Neural progenitor cell (in vitro differentiated cells): ENCODE data around the gene TELO2. TPM values are rescaled to one million over a fixed set of nuclear protein-coding genes. Genes with fewer than 3 reads are reported as not detected.
"Not testable (repeated sequence)": the region's sequence is repeated elsewhere in the genome, so short reads cannot be mapped to it uniquely, and the experiment has no call there.

ENCODE experiments used
- DNase-seq: peaks from one replicate; pipeline ENCODE4 v3.0.0-alpha.2; 2016; ENCODE audit warnings: low spot score
- H2AFZ ChIP-seq: fragments of 200-600 bp; sonication (generic); replicated peaks from 2 replicates; pipeline ENCODE4 v1.6.1; 2016; ENCODE audit warnings: antibody characterized with exemption
- H3F3A ChIP-seq: fragments of 200-600 bp; sonication (generic); 2 replicates; pipeline ENCODE4 v1.6.1; 2016; ENCODE audit warnings: antibody characterized with exemption, low read depth
- H3K27ac ChIP-seq: fragments of 200-600 bp; sonication (generic); 2 replicates; pipeline ENCODE4 v1.5.1; 2016; ENCODE audit warnings: mild to moderate bottlenecking
- H3K27me3 ChIP-seq: fragments of 200-600 bp; sonication (generic); 2 replicates; pipeline ENCODE4 v1.6.1; 2016; ENCODE audit warnings: mild to moderate bottlenecking, moderate library complexity
- H3K36me3 ChIP-seq: fragments of 200-600 bp; sonication (generic); 2 replicates; pipeline ENCODE4 v1.5.1; 2016
- H3K4me1 ChIP-seq: fragments of 200-600 bp; sonication (generic); 2 replicates; pipeline ENCODE4 v1.6.1; 2016; ENCODE audit warnings: mixed run types
- H3K4me2 ChIP-seq: fragments of 200-600 bp; sonication (generic); 2 replicates; pipeline ENCODE4 v1.6.1; 2016
- H3K4me3 ChIP-seq: fragments of 200-600 bp; sonication (generic); 2 replicates; pipeline ENCODE4 v1.5.1; 2016
- H3K79me2 ChIP-seq: fragments of 200-600 bp; sonication (generic); 2 replicates; pipeline ENCODE4 v1.6.1; 2016; ENCODE audit warnings: low read depth
- H3K9ac ChIP-seq: fragments of 200-600 bp; sonication (generic); 2 replicates; pipeline ENCODE4 v1.6.1; 2016
- H3K9me3 ChIP-seq: fragments of 200-600 bp; sonication (generic); 2 replicates; pipeline ENCODE4 v1.5.1; 2016; ENCODE audit warnings: low read depth
- H4K20me1 ChIP-seq: fragments of 200-600 bp; sonication (generic); 2 replicates; pipeline ENCODE4 v1.6.1; 2016; ENCODE audit warnings: low read depth
- H3K27ac Mint-ChIP-seq: 3 replicates; pipeline ENCODE4 v1.8.0; 2021; ENCODE audit warnings: mixed read lengths
- H3K27me3 Mint-ChIP-seq: 2 replicates; pipeline ENCODE4 v1.8.0; 2022; ENCODE audit warnings: low read depth, mild to moderate bottlenecking, inconsistent platforms, moderate library complexity, mixed read lengths; ENCODE audit not compliant: insufficient read depth
- H3K36me3 Mint-ChIP-seq: 3 replicates; pipeline ENCODE4 v1.8.0; 2021; ENCODE audit warnings: mixed read lengths
- H3K4me1 Mint-ChIP-seq: 3 replicates; pipeline ENCODE4 v1.8.0; 2021; ENCODE audit warnings: mixed read lengths
- H3K4me3 Mint-ChIP-seq: 3 replicates; pipeline ENCODE4 v1.8.0; 2021; ENCODE audit warnings: mild to moderate bottlenecking, moderate library complexity, mixed read lengths
- H3K9me3 Mint-ChIP-seq: 3 replicates; pipeline ENCODE4 v1.8.0; 2020; ENCODE audit warnings: mixed read lengths
- CTCF ChIP-seq: fragments of 200-600 bp; sonication (generic); IDR thresholded peaks from 2 replicates; pipeline ENCODE4 v1.5.1; 2017; ENCODE audit warnings: antibody characterized with exemption, mild to moderate bottlenecking
- EZH2 ChIP-seq: fragments of 200-600 bp; sonication (generic); IDR thresholded peaks from 2 replicates; pipeline ENCODE4 v1.6.1; 2017; ENCODE audit warnings: antibody characterized with exemption, mild to moderate bottlenecking, moderate library complexity
- EZH2phosphoT487 ChIP-seq: fragments of 200-600 bp; sonication (generic); IDR thresholded peaks from 2 replicates; pipeline ENCODE4 v1.6.1; 2017; ENCODE audit warnings: antibody characterized with exemption
- total RNA-seq: library from RNA; depleted of rRNA; stranded (reverse); fragments of >200 nt; gene quantifications from 2 replicates; pipeline ENCODE4 v1.2.3, GENCODE V29; 2015; ENCODE audit warnings: low replicate concordance

Gene TELO2
- total RNA-seq, 1 donor from 2014 or later = 18.3 TPM

- TF ChIP-seq EZH2 (peak; percentile 47), EZH2phosphoT487 (peak; percentile 27), CTCF (no peak)
- peaks cover 19% of the 10 kb centered on the region for H3K4me1 Mint-ChIP-seq
- peaks cover 8% of the 10 kb centered on the region for H3K27me3 Mint-ChIP-seq
- Histone ChIP-seq H3K27me3 (no peaks in the 10 kb centered on the region), H3K4me2 (peak within 1 kb of the TSS; percentile 98), H3K27ac (no peak within 1 kb of the TSS), H3K79me2 (peaks cover 45% of the 10 kb centered on the region), H3K4me1 (peaks cover 9% of the 10 kb centered on the region), H2AFZ (peak within 1 kb of the TSS; percentile 82), H3F3A (peaks cover 9% of the 10 kb centered on the region), H3K9me3 (no peaks in the 10 kb centered on the region), H3K4me3 (peak within 1 kb of the TSS; percentile 69), H4K20me1 (no peaks in the 10 kb centered on the region), H3K36me3 (no peaks in the 10 kb centered on the region), H3K9ac (peak within 1 kb of the TSS; percentile 72)
- H3K27ac Mint-ChIP-seq = peak within 1 kb of the TSS; percentile 53
- peak; percentile 90 for DNase-seq
- H3K9me3 Mint-ChIP-seq = peaks cover 2% of the 10 kb centered on the region
- no peaks in the 10 kb centered on the region for H3K36me3 Mint-ChIP-seq
- H3K4me3 Mint-ChIP-seq = peak within 1 kb of the TSS; percentile 90
These were observed 18.2 kb upstream of the TELO2 start, which contains the start of gene CLCN7 for GRCh38 chr16:1474796-1475551. CLCN7 (minus strand) TSS chr16:1475028; CDS start chr16:1474974, 54 bp downstream.

- H3K36me3 Mint-ChIP-seq = no peaks in the 10 kb centered on the region
- no peak for DNase-seq
- H3K4me3 Mint-ChIP-seq = peak overlapping the region; percentile 90
- H3K4me1 Mint-ChIP-seq = peaks cover 16% of the 10 kb centered on the region
- Histone ChIP-seq H3K27ac (no peak overlapping the region), H3K27me3 (no peaks in the 10 kb centered on the region), H3K4me2 (peak overlapping the region; percentile 98), H4K20me1 (no peaks in the 10 kb centered on the region), H3K4me3 (peak overlapping the region; percentile 69), H3F3A (peaks cover 9% of the 10 kb centered on the region), H3K9ac (peak overlapping the region; percentile 72), H3K4me1 (peaks cover 9% of the 10 kb centered on the region), H2AFZ (peak overlapping the region; percentile 82), H3K9me3 (no peaks in the 10 kb centered on the region), H3K36me3 (no peaks in the 10 kb centered on the region), H3K79me2 (peaks cover 38% of the 10 kb centered on the region)
- peaks cover 8% of the 10 kb centered on the region for H3K27me3 Mint-ChIP-seq
- peak overlapping the region; percentile 53 for H3K27ac Mint-ChIP-seq
- TF ChIP-seq EZH2phosphoT487 (no peak), CTCF (no peak), EZH2 (no peak)
- H3K9me3 Mint-ChIP-seq = peaks cover 2% of the 10 kb centered on the region
These were observed 17.5 kb upstream of the TELO2 start for GRCh38 chr16:1475552-1476114.

- H3K27me3 ChIP-seq = peaks cover 4% of the 10 kb centered on the region
- peaks cover 9% of the 10 kb centered on the region for H3F3A ChIP-seq
- Mint-ChIP-seq H3K27me3 (peaks cover 10% of the 10 kb centered on the region), H3K9me3 (peaks cover 2% of the 10 kb centered on the region), H3K27ac (no peak overlapping the region), H3K4me3 (no peak overlapping the region), H3K4me1 (peaks cover 13% of the 10 kb centered on the region), H3K36me3 (no peaks in the 10 kb centered on the region)
- no peak overlapping the region for H3K9ac ChIP-seq
- H3K4me3 ChIP-seq = no peak overlapping the region
- H3K4me2 ChIP-seq = no peak overlapping the region
- no peaks in the 10 kb centered on the region for H3K9me3 ChIP-seq
- H3K36me3 ChIP-seq = no peaks in the 10 kb centered on the region
- DNase-seq = no peak
- no peak overlapping the region for H3K27ac ChIP-seq
- H2AFZ ChIP-seq = no peak overlapping the region
- H3K79me2 ChIP-seq = peaks cover 24% of the 10 kb centered on the region
- H3K4me1 ChIP-seq = peaks cover 9% of the 10 kb centered on the region
- no peaks in the 10 kb centered on the region for H4K20me1 ChIP-seq
- no peak for TF ChIP-seq EZH2
- TF ChIP-seq EZH2phosphoT487 = no peak
- no peak for TF ChIP-seq CTCF
These were observed 16.1 kb upstream of the TELO2 start for GRCh38 chr16:1477033-1477432.

GRCh38 chr16:1478937-1479336 lies 14.2 kb upstream of the TELO2 start:
- H3K36me3 Mint-ChIP-seq, H3K4me3 Mint-ChIP-seq, H3K4me3 ChIP-seq, H3K4me2 ChIP-seq, H3K27ac ChIP-seq, H3K79me2 ChIP-seq, H3K4me1 ChIP-seq, H3K4me1 Mint-ChIP-seq, H4K20me1 ChIP-seq, H3K27me3 Mint-ChIP-seq, H3K36me3 ChIP-seq, H3K9ac ChIP-seq, H3K9me3 ChIP-seq, DNase-seq, H3K9me3 Mint-ChIP-seq, H3F3A ChIP-seq, H2AFZ ChIP-seq, H3K27ac Mint-ChIP-seq: not testable (repeated sequence)
- peaks cover 22% of the 10 kb centered on the region for H3K27me3 ChIP-seq
